Stomach smooth muscle (tissue), 2 donors: Measurements from ENCODE around the gene MTARC1.

Source experiments
- H3K27ac ChIP-seq: one replicate; pipeline ENCODE4 v1.7.0; 2013; ENCODE audit warnings: mild to moderate bottlenecking, low read length, inconsistent platforms
- H3K27me3 ChIP-seq, 2 donors: one replicate each; pipeline ENCODE4 v1.7.0; 2013; ENCODE audit warnings: low read length in 2 of 2; ENCODE audit not compliant: insufficient read depth in 2 of 2, control insufficient read depth in 1 of 2
- H3K36me3 ChIP-seq, 2 donors: one replicate each; pipeline ENCODE4 v1.7.0; 2013; ENCODE audit warnings: low read length in 2 of 2; ENCODE audit not compliant: control insufficient read depth in 2 of 2, insufficient read depth in 2 of 2
- H3K4me1 ChIP-seq: one replicate; pipeline ENCODE4 v1.7.0; 2013; ENCODE audit warnings: low read length; ENCODE audit not compliant: control insufficient read depth, insufficient read depth
- H3K4me3 ChIP-seq, 2 donors: one replicate each; pipeline ENCODE4 v1.7.0; 2013; ENCODE audit warnings: low read length in 2 of 2
- H3K9ac ChIP-seq, 2 donors: one replicate each; pipeline ENCODE4 v1.7.0; 2013; ENCODE audit warnings: low read length in 2 of 2, mild to moderate bottlenecking in 1 of 2
- H3K9me3 ChIP-seq, 2 donors: one replicate each; pipeline ENCODE4 v1.7.0; 2013; ENCODE audit warnings: low read length in 2 of 2; ENCODE audit not compliant: control insufficient read depth in 2 of 2
- donor health status: healthy.
- donor health status: Pancreatic carcinoma.

The MTARC1 gene

GRCh38 chr1:220788900-220789299, 2.2 kb downstream of the MTARC1 start:
- peaks cover 0 to 2% of the 10 kb centered on the region in 2 donors for H3K36me3 ChIP-seq
- no peaks in the 10 kb centered on the region for H3K9me3 ChIP-seq
- H3K4me3 ChIP-seq: no peak overlapping the region
- H3K9ac ChIP-seq: no peak overlapping the region
- H3K27ac ChIP-seq: no peak overlapping the region
- no peaks in the 10 kb centered on the region for H3K27me3 ChIP-seq
- peaks cover 26% of the 10 kb centered on the region for H3K4me1 ChIP-seq

GRCh38 chr1:220789532-220790147, 2.9 kb downstream of the MTARC1 start:
- peaks cover 0 to 2% of the 10 kb centered on the region in 2 donors for H3K36me3 ChIP-seq
- peaks cover 26% of the 10 kb centered on the region for H3K4me1 ChIP-seq
- no peaks in the 10 kb centered on the region for H3K27me3 ChIP-seq
- no peak overlapping the region for H3K27ac ChIP-seq
- no peak overlapping the region for H3K9ac ChIP-seq
- no peaks in the 10 kb centered on the region for H3K9me3 ChIP-seq
- no peak overlapping the region for H3K4me3 ChIP-seq

GRCh38 chr1:220791285-220791684, 4.6 kb downstream of the MTARC1 start:
- peaks cover 20% of the 10 kb centered on the region for H3K4me1 ChIP-seq

GRCh38 chr1:220791956-220792355, 5.2 kb downstream of the MTARC1 start:
- no peaks in the 10 kb centered on the region for H3K9me3 ChIP-seq
- H3K27ac ChIP-seq: no peak overlapping the region
- peaks cover 14% of the 10 kb centered on the region for H3K4me1 ChIP-seq

More at GRCh38 chr1:220791285-220791684, 4.6 kb downstream of the MTARC1 start:
- no peaks in the 10 kb centered on the region for H3K9me3 ChIP-seq
- H3K27ac ChIP-seq: no peak overlapping the region
- H3K36me3 ChIP-seq: peaks cover 0 to 2% of the 10 kb centered on the region in 2 donors
- no peak overlapping the region for H3K9ac ChIP-seq
- no peak overlapping the region for H3K4me3 ChIP-seq
- H3K27me3 ChIP-seq: no peaks in the 10 kb centered on the region

GRCh38 chr1:220796530-220796929, 9.8 kb downstream of the MTARC1 start:
- no peak overlapping the region for H3K27ac ChIP-seq
- H3K36me3 ChIP-seq: peaks cover 0 to 13% of the 10 kb centered on the region in 2 donors
- H3K9me3 ChIP-seq: no peaks in the 10 kb centered on the region
- peaks cover under 1% of the 10 kb centered on the region for H3K4me1 ChIP-seq
- H3K27me3 ChIP-seq: no peaks in the 10 kb centered on the region
- H3K4me3 ChIP-seq: no peak overlapping the region
- H3K9ac ChIP-seq: no peak overlapping the region

More at GRCh38 chr1:220791956-220792355, 5.2 kb downstream of the MTARC1 start:
- Histone ChIP-seq H3K4me3 (no peak overlapping the region), H3K36me3 (peaks cover 0 to 4% of the 10 kb centered on the region in 2 donors), H3K9ac (no peak overlapping the region), H3K27me3 (no peaks in the 10 kb centered on the region)

GRCh38 chr1:220797044-220797443, 10.3 kb downstream of the MTARC1 start:
- Histone ChIP-seq H3K27ac (no peak overlapping the region), H3K4me1 (no peaks in the 10 kb centered on the region), H3K36me3 (peaks cover 0 to 13% of the 10 kb centered on the region in 2 donors), H3K9me3 (no peaks in the 10 kb centered on the region), H3K27me3 (no peaks in the 10 kb centered on the region), H3K4me3 (no peak overlapping the region), H3K9ac (no peak overlapping the region)

- Histone ChIP-seq H3K4me3 (no peak overlapping the region), H3K36me3 (peaks cover 0 to 13% of the 10 kb centered on the region in 2 donors), H3K27ac (no peak overlapping the region), H3K27me3 (no peaks in the 10 kb centered on the region), H3K9me3 (no peaks in the 10 kb centered on the region), H3K9ac (no peak overlapping the region), H3K4me1 (no peaks in the 10 kb centered on the region)
These were observed 10.8 kb downstream of the MTARC1 start for GRCh38 chr1:220797553-220797952.

GRCh38 chr1:220798338-220798737, 11.6 kb downstream of the MTARC1 start:
- H3K27ac ChIP-seq: no peak overlapping the region
- H3K27me3 ChIP-seq: no peaks in the 10 kb centered on the region
- peaks cover 0 to 13% of the 10 kb centered on the region in 2 donors for H3K36me3 ChIP-seq
- no peaks in the 10 kb centered on the region for H3K4me1 ChIP-seq
- no peaks in the 10 kb centered on the region for H3K9me3 ChIP-seq
- H3K4me3 ChIP-seq: no peak overlapping the region
- H3K9ac ChIP-seq: no peak overlapping the region

GRCh38 chr1:220800262-220800661, 13.5 kb downstream of the MTARC1 start:
- no peaks in the 10 kb centered on the region for H3K9me3 ChIP-seq
- H3K27me3 ChIP-seq: no peaks in the 10 kb centered on the region
- peaks cover 0 to 11% of the 10 kb centered on the region in 2 donors for H3K36me3 ChIP-seq
- H3K27ac ChIP-seq: no peak overlapping the region
- H3K9ac ChIP-seq: no peak overlapping the region
- H3K4me3 ChIP-seq: no peak overlapping the region
- peaks cover 9% of the 10 kb centered on the region for H3K4me1 ChIP-seq

- H3K4me3 ChIP-seq: peak overlapping the region in 1 of 2 donors; percentile 35
- no peaks in the 10 kb centered on the region for H3K9me3 ChIP-seq
- peaks cover 0 to 8% of the 10 kb centered on the region in 2 donors for H3K36me3 ChIP-seq
- H3K9ac ChIP-seq: peak overlapping the region in 1 of 2 donors; percentile 36
- H3K4me1 ChIP-seq: peaks cover 9% of the 10 kb centered on the region
- no peaks in the 10 kb centered on the region for H3K27me3 ChIP-seq
- H3K27ac ChIP-seq: no peak overlapping the region
These were observed 16.9 kb downstream of the MTARC1 start for GRCh38 chr1:220803401-220804201.

- Histone ChIP-seq H3K9ac (peak overlapping the region in 1 of 2 donors; percentile 36), H3K36me3 (peaks cover 0 to 7% of the 10 kb centered on the region in 2 donors), H3K4me3 (peak overlapping the region in 1 of 2 donors; percentile 35), H3K9me3 (no peaks in the 10 kb centered on the region), H3K4me1 (peaks cover 9% of the 10 kb centered on the region), H3K27me3 (no peaks in the 10 kb centered on the region), H3K27ac (no peak overlapping the region)
These were observed 17.5 kb downstream of the MTARC1 start for GRCh38 chr1:220804202-220804586.
